Measurements from ENCODE around the gene IL17RC. TPM values are rescaled to one million over a fixed set of nuclear protein-coding genes. Genes with fewer than 3 reads are reported as not detected.
"Not testable (repeated sequence)": the region's sequence is repeated elsewhere in the genome, so short reads cannot be mapped to it uniquely, and the experiment has no call there.

The IL17RC gene
- total RNA-seq, 4 donors from 2014 or later: 40.3 to 60.4 (median 51.3) TPM

GRCh38 chr3:9935966-9936510 lies 19.1 kb downstream of the IL17RC start:
- peaks cover 10 to 42% (median 33%) of the 10 kb centered on the region in 4 donors for H3K36me3 ChIP-seq
- H3K9me3 ChIP-seq: no peaks in the 10 kb centered on the region
- H3K4me3 ChIP-seq: no peak overlapping the region
- TF ChIP-seq POLR2A (IDR thresholded peaks at IDR 0.05; ENCODE audit: low read depth): no peak
- TF ChIP-seq POLR2AphosphoS5 (IDR thresholded peaks at IDR 0.05): no peak
- TF ChIP-seq, protein P1, sequence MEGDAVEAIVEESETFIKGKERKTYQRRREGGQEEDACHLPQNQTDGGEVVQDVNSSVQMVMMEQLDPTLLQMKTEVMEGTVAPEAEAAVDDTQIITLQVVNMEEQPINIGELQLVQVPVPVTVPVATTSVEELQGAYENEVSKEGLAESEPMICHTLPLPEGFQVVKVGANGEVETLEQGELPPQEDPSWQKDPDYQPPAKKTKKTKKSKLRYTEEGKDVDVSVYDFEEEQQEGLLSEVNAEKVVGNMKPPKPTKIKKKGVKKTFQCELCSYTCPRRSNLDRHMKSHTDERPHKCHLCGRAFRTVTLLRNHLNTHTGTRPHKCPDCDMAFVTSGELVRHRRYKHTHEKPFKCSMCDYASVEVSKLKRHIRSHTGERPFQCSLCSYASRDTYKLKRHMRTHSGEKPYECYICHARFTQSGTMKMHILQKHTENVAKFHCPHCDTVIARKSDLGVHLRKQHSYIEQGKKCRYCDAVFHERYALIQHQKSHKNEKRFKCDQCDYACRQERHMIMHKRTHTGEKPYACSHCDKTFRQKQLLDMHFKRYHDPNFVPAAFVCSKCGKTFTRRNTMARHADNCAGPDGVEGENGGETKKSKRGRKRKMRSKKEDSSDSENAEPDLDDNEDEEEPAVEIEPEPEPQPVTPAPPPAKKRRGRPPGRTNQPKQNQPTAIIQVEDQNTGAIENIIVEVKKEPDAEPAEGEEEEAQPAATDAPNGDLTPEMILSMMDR (IDR thresholded peaks at IDR 0.05): no peak
- no peak for TF ChIP-seq EP300 (IDR thresholded peaks at IDR 0.05)
- peaks cover 22 to 52% (median 38%) of the 10 kb centered on the region in 4 donors for H3K4me1 ChIP-seq
- H3K27me3 ChIP-seq: peaks cover 0 to 8% (median 0%) of the 10 kb centered on the region in 4 donors
- no peak for DNase-seq (ENCODE audit: extremely low spot score)
- intact Hi-C loops (cut with DNase I): loop anchor here (10.0 kb wide), 1 partner anchor 289 kb away; no protein-coding TSS in a partner anchor
- no peak overlapping the region for H3K27ac ChIP-seq (replicated peaks in 1 of 4)
- 79% methylated on average over 5 of the region's 5 CpGs for WGBS

- WGBS: 93% methylated on average over 10 of the region's 13 CpGs
- TF ChIP-seq POLR2A (IDR thresholded peaks at IDR 0.05; ENCODE audit: low read depth) (no peak), POLR2AphosphoS5 (IDR thresholded peaks at IDR 0.05) (no peak), EP300 (IDR thresholded peaks at IDR 0.05) (no peak)
- TF ChIP-seq, protein P1 (IDR thresholded peaks at IDR 0.05): no peak
- Histone ChIP-seq H3K27me3 (peaks cover 0 to 8% (median 0%) of the 10 kb centered on the region in 4 donors), H3K9me3 (no peaks in the 10 kb centered on the region), H3K27ac (replicated peaks in 1 of 4) (no peak overlapping the region), H3K36me3 (peaks cover 10 to 50% (median 47%) of the 10 kb centered on the region in 4 donors), H3K4me3 (no peak overlapping the region), H3K4me1 (peaks cover 18 to 43% (median 30%) of the 10 kb centered on the region in 4 donors)
- intact Hi-C loops (cut with DNase I): loop anchor here (10.0 kb wide), 1 partner anchor 287 kb away; no protein-coding TSS in a partner anchor
- no peak for DNase-seq (ENCODE audit: extremely low spot score)
Observed at GRCh38 chr3:9937486-9938238, 20.8 kb downstream of the IL17RC start.

GRCh38 chr3:9938966-9939365 lies 22.1 kb downstream of the IL17RC start:
- intact Hi-C loops (cut with DNase I): loop anchor here (10.0 kb wide), 1 partner anchor 286 kb away; no protein-coding TSS in a partner anchor
- H3K27me3 ChIP-seq: no peaks in the 10 kb centered on the region
- WGBS: 97% methylated on average over 2 of the region's 2 CpGs
- no peak for TF ChIP-seq POLR2A (IDR thresholded peaks at IDR 0.05; ENCODE audit: low read depth)
- no peak for TF ChIP-seq EP300 (IDR thresholded peaks at IDR 0.05)
- TF ChIP-seq, protein P1 (IDR thresholded peaks at IDR 0.05): no peak
- TF ChIP-seq POLR2AphosphoS5 (IDR thresholded peaks at IDR 0.05): no peak
- H3K27ac ChIP-seq (replicated peaks in 1 of 4): no peak overlapping the region
- peaks cover 18 to 37% (median 22%) of the 10 kb centered on the region in 4 donors for H3K4me1 ChIP-seq
- peaks cover 20 to 63% (median 59%) of the 10 kb centered on the region in 4 donors for H3K36me3 ChIP-seq
- no peaks in the 10 kb centered on the region for H3K9me3 ChIP-seq
- H3K4me3 ChIP-seq: no peak overlapping the region
- DNase-seq (ENCODE audit: extremely low spot score): no peak

DNA sequence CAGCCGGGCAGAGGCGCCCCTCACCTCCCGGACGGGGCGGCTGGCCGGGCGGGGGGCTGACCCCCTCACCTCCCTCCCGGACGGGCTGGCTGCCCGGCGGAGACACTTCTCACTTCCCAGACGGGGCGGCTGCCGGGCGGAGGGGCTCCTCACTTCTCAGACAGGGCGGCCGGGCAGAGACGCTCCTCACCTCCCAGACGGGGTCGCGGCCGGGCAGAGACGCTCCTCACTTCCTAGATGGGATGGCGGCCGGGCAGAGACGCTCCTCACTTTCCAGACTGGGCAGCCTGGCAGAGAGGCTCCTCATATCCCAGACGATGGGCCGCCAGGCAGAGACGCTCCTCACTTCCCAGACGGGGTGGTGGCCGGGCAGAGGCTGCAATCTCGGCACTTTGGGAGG lies 23.0 kb downstream of the IL17RC start:
- H3K36me3 ChIP-seq: peaks cover 20 to 71% (median 68%) of the 10 kb centered on the region in 4 donors
- not testable (repeated sequence) for H3K27me3 ChIP-seq; H3K9me3 ChIP-seq; H3K4me3 ChIP-seq; H3K27ac ChIP-seq (replicated peaks in 1 of 4); DNase-seq (ENCODE audit: extremely low spot score)
- H3K4me1 ChIP-seq: peaks cover 10 to 28% (median 13%) of the 10 kb centered on the region in 4 donors
- intact Hi-C loops (cut with DNase I): loop anchor here (10.0 kb wide), 1 partner anchor 285 kb away; no protein-coding TSS in a partner anchor
- 100% methylated on average over 2 of the region's 32 CpGs for WGBS

GRCh38 chr3:9940746-9941145 lies 23.8 kb downstream of the IL17RC start:
- no peak overlapping the region for H3K27ac ChIP-seq (replicated peaks in 1 of 4)
- no peaks in the 10 kb centered on the region for H3K27me3 ChIP-seq
- WGBS: 93% methylated on average over 6 of the region's 10 CpGs
- no peak overlapping the region for H3K4me3 ChIP-seq
- intact Hi-C loops (cut with DNase I): no loop called here
- peaks cover 20 to 70% (median 65%) of the 10 kb centered on the region in 4 donors for H3K36me3 ChIP-seq
- no peaks in the 10 kb centered on the region for H3K9me3 ChIP-seq
- H3K4me1 ChIP-seq: peaks cover 1 to 27% (median 10%) of the 10 kb centered on the region in 4 donors
- no peak for DNase-seq (ENCODE audit: extremely low spot score)
- TF ChIP-seq EP300 (IDR thresholded peaks at IDR 0.05): no peak
- TF ChIP-seq, protein P1 (IDR thresholded peaks at IDR 0.05): no peak
- no peak for TF ChIP-seq POLR2AphosphoS5 (IDR thresholded peaks at IDR 0.05)
- TF ChIP-seq POLR2A (IDR thresholded peaks at IDR 0.05; ENCODE audit: low read depth): no peak
